LoVo (cell line): ENCODE data around the gene REXO4.
A peak's percentile ranks its signal among the peaks of the same experiment; 100 is the strongest.
"Not testable (repeated sequence)": the region's sequence is repeated elsewhere in the genome, so short reads cannot be mapped to it uniquely, and the experiment has no call there.

ENCODE experiments used
- DNase-seq: peaks from one replicate; pipeline ENCODE4 v3.0.0-alpha.2; 2016; ENCODE audit warnings: low spot score

REXO4 gene

DNA sequence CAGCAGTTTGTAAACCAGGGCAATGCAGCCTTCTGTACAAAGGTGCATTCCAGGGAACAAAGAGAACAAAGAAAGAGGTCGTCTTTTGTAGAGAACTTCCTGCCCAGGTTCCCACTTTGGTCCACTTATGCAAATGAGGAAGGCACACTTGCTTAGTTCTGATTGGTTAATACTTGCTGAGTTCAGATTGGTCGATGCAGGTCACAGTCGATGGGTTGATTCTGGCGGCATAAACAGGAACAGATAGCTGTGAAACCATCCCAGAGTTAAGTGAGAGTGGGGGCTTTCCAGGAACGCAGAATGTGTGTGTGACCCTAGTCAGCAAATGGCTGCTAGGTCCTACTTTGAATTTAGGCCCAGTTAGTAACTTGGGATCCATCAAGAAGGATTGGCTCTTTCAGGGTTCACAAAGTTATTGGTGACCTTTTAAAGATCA is 2.6 kb upstream of the REXO4 start:
- DNase-seq: no peak

GRCh38 chr9:133419005-133419404 is 1.2 kb upstream of the REXO4 start:
- DNase-seq: peak; percentile 77

DNA sequence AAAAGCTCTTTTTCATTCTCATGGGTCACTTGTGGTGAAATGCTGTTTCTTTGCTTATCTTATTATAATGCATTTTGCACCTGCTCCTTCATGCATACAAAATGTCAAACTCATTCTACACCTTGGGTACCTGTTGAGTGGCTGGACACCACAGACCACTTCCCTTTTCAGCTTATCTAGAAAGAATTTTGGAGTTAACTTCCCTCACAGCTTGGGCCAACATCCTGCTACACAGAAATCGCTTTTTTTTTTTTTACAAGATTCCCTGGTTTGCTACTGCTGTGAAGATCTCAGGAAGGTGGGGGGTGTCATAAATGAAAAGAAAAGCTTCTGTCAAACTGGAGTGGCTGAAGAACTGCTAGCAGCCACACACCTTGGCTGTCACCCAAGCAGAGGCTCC is 2.6 kb downstream of the REXO4 start:
- no peak for DNase-seq

GRCh38 chr9:133408042-133408441 is 9.8 kb downstream of the REXO4 start:
- no peak for DNase-seq

DNA sequence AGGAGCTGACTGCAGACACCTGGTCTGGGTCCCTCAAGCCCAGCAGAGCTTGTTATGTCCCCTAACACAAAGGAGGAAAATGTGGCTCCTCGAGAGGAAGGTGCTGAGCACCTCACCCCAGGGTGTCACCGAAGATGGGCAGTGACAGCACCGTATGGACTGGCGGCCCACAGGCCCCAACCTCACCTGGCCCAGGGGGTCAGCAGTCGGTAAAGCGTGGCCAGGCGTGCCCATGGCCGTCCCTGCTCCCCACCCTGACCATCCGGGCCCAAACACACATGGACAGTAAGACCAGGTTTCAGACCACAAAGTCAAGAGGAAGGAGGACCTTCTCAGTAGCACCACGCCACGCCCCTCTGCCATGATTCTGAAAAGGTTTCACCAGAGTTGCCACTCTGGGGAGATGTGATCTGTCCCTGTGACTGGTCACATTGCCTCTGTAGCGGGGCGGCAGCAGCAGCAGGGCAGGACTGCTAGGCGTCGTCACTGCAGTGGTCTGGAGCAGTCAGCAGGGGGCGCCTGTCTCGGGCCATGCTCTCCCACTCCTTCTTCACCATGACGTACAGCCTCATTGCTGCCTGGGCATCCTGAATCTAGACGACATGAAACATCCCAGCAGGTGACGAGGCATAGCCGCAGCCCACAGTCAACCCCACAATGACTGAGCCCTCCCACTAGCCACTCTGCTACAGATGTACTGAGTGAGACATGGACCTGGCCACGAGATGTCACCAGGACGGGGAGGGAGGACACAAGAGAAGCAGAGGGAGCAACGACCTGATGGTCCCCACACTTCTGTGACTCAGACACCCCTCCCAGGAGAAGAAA is 11.1 kb downstream of the REXO4 start:
- DNase-seq: peak; percentile 52

DNA sequence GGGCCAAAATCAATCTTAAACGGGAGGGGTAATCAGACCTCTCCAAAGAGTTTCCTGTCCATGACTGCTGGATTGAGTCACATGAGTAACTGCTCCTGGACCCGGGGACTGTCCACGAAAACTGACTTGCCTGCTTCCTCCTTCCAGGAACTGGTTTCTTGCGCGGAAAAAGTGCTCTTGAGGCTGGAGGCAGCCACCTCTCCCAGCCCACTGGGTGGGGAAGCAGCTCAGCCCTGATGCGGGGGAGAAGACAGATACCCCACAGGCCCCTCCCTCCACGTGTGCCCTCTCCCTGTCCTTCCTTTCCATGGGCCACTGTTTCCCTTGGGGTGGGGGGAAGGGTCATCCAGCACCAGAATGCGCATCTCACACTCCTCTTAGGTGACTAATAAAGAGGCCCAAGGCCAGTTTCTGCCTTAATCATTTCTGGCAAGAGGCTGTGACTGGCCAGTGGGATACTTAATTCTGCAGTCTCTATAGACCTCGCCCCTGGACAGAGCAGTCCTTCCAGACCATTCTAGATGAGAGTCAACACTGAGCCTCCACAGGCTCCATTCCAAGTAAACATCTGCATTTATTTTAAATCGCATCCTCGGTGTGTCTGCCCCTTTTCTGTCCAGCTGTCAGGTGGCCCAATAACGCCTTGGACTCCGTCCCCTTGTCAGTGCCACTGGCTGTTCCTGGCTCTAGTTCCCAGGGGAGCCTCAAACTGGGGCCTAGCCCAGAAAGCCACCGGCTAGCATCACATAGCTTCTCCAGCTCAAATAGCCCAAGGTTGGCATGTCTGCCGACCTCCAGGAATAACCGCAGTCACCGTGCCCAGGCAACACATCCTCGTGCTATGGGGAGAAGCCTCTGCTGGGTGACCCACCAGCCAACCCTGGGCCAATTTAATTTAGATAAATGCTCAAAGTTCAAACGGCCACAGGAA is 12.0 kb downstream of the REXO4 start:
- no peak for DNase-seq

GRCh38 chr9:133404454-133405002 is 13.3 kb downstream of the REXO4 start:
- no peak for DNase-seq

GRCh38 chr9:133403766-133404453 is 13.9 kb downstream of the REXO4 start:
- no peak for DNase-seq

GRCh38 chr9:133402689-133403088 is 15.1 kb downstream of the REXO4 start:
- DNase-seq: no peak

DNA sequence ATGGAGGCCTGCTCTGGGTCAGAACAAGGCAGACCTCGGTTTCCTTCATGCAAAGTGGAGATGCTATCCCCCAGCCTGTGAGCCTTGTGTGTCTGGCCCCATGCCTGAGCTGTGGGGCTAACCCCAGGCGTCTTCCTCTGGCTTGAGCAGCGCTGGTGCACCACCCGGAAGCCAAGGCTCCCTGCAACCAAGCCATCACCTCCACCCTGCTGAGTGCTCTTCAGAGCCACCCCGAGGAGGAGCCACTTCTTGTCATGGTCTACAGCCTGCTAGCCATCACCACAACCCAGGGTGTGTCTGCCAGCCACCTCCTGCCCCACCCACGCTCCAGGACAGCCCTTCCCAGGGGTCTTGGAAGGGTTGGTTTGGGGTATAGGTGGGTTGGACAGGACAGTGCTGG is 16.2 kb downstream of the REXO4 start:
- DNase-seq: no peak

DNA sequence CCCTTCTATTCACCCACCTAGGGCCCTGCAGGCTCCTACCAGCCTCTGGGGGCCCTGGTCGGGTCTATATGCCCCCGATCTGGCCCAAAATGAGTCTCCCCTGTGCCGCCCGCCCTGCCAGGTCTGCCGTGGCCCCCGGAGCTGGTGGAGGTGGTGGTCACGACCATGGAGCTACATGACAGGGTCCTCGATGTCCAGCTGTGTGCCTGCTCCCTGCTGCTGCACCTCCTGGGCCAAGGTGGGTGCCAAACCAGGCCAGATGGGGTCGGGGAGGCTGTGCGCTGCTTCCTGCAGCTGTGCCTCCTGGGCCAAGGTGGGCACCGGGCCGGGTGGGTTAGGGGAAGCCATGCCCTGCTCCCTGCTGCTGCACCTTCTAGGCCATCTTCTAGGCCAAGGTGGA is 17.5 kb downstream of the REXO4 start:
- no peak for DNase-seq

DNA sequence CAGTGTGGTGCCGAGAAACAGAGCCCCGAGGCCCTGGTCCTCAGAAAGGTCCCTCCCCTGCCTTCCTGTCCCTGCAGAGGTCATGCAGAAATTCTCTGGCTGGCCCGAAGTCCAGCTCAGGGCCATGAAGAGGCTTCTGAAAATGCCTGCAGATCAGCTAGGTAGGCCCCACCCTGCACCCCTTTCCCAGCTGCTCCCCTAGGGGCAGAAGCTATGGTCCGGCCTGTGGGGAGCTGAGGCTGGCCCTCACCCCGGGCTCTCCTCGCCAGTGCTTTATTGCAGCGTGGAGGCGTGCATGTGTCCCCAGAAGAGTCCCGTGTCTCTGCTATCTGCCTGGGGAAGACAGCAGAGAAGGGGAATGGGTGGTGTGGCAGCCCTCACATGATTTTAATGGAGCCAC is 19.9 kb downstream of the REXO4 start:
- no peak for DNase-seq

GRCh38 chr9:133397370-133397769 is 20.4 kb downstream of the REXO4 start:
- DNase-seq: no peak

DNA sequence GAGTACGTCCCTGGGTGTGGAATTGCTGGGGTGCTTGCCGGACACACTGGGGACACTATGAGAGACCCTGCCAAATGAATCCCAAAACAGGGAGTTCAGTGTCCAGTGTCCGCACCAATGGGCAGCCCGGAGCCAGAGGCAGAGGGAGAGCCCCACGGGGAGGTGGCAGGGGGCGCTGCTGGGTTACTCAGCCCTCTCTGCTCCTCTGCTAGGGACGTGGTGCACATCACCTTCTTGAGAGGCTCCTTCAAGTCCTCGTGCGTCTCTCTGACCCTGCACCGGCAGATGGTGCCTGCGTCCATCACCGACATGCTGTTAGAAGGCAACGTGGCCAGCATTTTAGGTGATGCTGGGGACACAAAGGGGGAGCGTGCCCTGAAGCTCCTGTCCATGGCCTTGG is 20.9 kb downstream of the REXO4 start:
- DNase-seq: no peak

- DNase-seq: no peak
Observed at GRCh38 chr9:133394687-133395271, 23.0 kb downstream of the REXO4 start.

GRCh38 chr9:133393399-133393798 is 24.4 kb downstream of the REXO4 start:
- no peak for DNase-seq

DNA sequence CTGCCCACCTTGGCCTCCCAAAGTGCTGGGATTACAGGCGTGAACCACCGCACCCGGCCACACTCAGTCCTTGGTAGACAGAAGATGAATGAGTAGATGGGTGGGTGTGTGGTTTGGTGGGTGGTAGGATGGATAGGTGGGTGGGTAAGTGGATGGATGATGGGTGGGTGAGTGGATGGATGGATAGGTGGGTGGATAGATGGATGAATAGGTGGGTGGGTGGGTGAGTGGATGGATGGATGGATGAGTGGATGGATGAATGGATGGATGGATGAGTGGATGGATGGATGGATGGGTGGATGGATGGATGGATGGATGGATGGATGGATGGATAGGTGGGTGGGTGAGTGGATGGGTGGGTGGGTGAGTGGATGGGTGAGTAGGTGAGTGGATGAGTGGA is 25.5 kb downstream of the REXO4 start:
- DNase-seq: not testable (repeated sequence)

DNA sequence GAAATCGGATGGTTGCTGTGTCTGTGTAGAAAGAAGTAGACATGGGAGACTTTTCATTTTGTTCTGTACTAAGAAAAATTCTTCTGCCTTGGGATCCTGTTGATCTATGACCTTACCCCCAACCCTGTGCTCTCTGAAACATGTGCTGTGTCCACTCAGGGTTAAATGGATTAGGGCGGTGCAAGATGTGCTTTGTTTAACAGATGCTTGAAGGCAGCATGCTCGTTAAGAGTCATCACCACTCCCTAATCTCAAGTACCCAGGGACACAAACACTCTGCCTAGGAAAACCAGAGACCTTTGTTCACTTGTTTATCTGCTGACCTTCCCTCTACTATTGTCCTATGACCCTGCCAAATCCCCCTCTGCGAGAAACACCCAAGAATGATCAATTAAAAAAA is 26.4 kb downstream of the REXO4 start:
- not testable (repeated sequence) for DNase-seq

- no peak for DNase-seq
Observed at GRCh38 chr9:133390713-133391112, 27.1 kb downstream of the REXO4 start.

- no peak for DNase-seq
Observed at GRCh38 chr9:133389562-133389961, 28.2 kb downstream of the REXO4 start.

- no peak for DNase-seq
Observed at GRCh38 chr9:133389025-133389557, 28.7 kb downstream of the REXO4 start.
